ENCODE measurements around the gene LYST.

DNA sequence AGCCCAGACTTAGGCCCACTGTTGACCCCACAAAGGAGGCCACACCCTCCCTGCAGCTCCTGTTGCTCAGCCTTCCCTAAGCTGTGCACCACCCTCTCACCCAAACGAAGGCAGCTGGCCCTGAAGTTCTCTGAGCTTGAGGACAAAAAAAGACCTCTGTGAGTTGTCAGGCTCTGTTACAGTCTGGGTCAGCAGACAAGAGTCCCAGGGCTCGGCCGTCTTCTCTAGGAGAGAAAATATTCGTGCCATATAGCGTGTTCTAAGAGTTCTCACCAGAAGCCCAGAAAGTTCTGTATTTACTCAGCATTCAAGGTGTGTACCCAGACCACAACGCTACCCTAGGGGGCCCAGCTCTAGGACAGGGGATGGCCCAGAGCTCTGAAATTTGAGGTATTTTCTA lies 25.5 kb upstream of the LYST start:
- no peak for TF ChIP-seq POLR2AphosphoS5 (IDR thresholded peaks at IDR 0.05; ENCODE audit: borderline replicate concordance, low read depth, low read length)
- no peak for TF ChIP-seq EZH2 (IDR thresholded peaks at IDR 0.05)

Data from SK-N-MC (cell line).